SK-N-SH (cell line): ENCODE measurements around the gene PEG3. TPM values are rescaled to one million over a fixed set of nuclear protein-coding genes. Genes with fewer than 3 reads are reported as not detected.

ENCODE experiments used
- CTCF ChIA-PET: fragments of 300-600, 350-600 bp; formaldehyde crosslinking; extraction: SDS; loops from one replicate; lab custom pipeline; 2021; lab: Yijun Ruan, JAX
- POLR2A ChIA-PET: fragments of 350-600 bp; sonication (Branson Sonifier 250); formaldehyde crosslinking; extraction: SDS; loops from one replicate; lab custom pipeline; 2020; ENCODE audit warnings: antibody characterized with exemption, inconsistent platforms; lab: Yijun Ruan, JAX
- DNase-seq: peaks from one replicate; pipeline ENCODE4 v3.0.0; 2012
- H2AFZ ChIP-seq: fragments of 200-600 bp; sonication (generic); 2 replicates; pipeline ENCODE4 v1.8.1; 2016; ENCODE audit warnings: antibody characterized with exemption, mild to moderate bottlenecking, low read depth
- H3F3A ChIP-seq: fragments of 200-600 bp; sonication (generic); replicated peaks from 2 replicates; pipeline ENCODE3; 2016; ENCODE audit warnings: antibody characterized with exemption, mild to moderate bottlenecking; ENCODE audit not compliant: insufficient read depth
- H3K27ac ChIP-seq, 2 experiments: fragments of 200-500 bp in 1 of 2; fragments of 200-600 bp in 1 of 2; sonication (Bioruptor generic) in 1 of 2; sonication (generic), shearing (Covaris generic) in 1 of 2; 2 replicates each; pipeline versions ENCODE4 v1.5.1 to v1.6.1; 2014 to 2016; ENCODE audit warnings: low read depth in 2 of 2, inconsistent platforms in 1 of 2, low read length in 1 of 2, mild to moderate bottlenecking in 1 of 2, mixed read lengths in 1 of 2
- H3K27me3 ChIP-seq: fragments of 200-600 bp; sonication (generic), shearing (Covaris generic); 2 replicates; pipeline ENCODE4 v1.6.1; 2016; ENCODE audit warnings: mixed run types; ENCODE audit not compliant: insufficient read depth
- H3K36me3 ChIP-seq, 2 experiments: fragments of 200-500 bp in 1 of 2; fragments of 200-600 bp in 1 of 2; sonication (Bioruptor generic) in 1 of 2; sonication (generic) in 1 of 2; replicated peaks in 1 of 2; 2 replicates each; pipeline versions ENCODE3 to v1.5.1; 2014 to 2016; ENCODE audit warnings: low read length in 1 of 2, mild to moderate bottlenecking in 1 of 2; ENCODE audit not compliant: insufficient read depth in 2 of 2, control insufficient read depth in 1 of 2
- H3K4me1 ChIP-seq, 2 experiments: fragments of 200-500 bp in 1 of 2; fragments of 200-600 bp in 1 of 2; sonication (Bioruptor generic) in 1 of 2; sonication (generic), shearing (Covaris generic) in 1 of 2; 2 replicates each; pipeline versions ENCODE4 v1.5.1 to v1.6.1; 2014 to 2016; ENCODE audit warnings: low read depth in 1 of 2, low read length in 1 of 2, mixed run types in 1 of 2; ENCODE audit not compliant: insufficient read depth in 2 of 2, control insufficient read depth in 1 of 2
- H3K4me2 ChIP-seq: fragments of 200-600 bp; sonication (generic), shearing (Covaris generic); 2 replicates; pipeline ENCODE4 v1.6.1; 2017; ENCODE audit warnings: mixed run types
- H3K4me3 ChIP-seq, 2 experiments: fragments of 200-500 bp in 1 of 2; fragments of 200-600 bp in 1 of 2; sonication (Bioruptor generic) in 1 of 2; sonication (generic), shearing (Covaris generic) in 1 of 2; 2 replicates each; pipeline versions ENCODE4 v1.5.1 to v1.8.1; 2014 to 2016; ENCODE audit warnings: low read depth in 2 of 2, inconsistent platforms in 1 of 2, low read length in 1 of 2, mild to moderate bottlenecking in 1 of 2, mixed read lengths in 1 of 2, moderate library complexity in 1 of 2
- H3K79me2 ChIP-seq: fragments of 200-600 bp; sonication (generic); 2 replicates; pipeline ENCODE4 v1.8.1; 2017; ENCODE audit warnings: mild to moderate bottlenecking; ENCODE audit not compliant: insufficient read depth
- H3K9ac ChIP-seq: fragments of 200-600 bp; sonication (generic); 2 replicates; pipeline ENCODE4 v1.6.1; 2017; ENCODE audit warnings: mixed run types
- H3K9me2 ChIP-seq: fragments of 200-600 bp; sonication (generic); 2 replicates; pipeline ENCODE4 v1.6.1; 2017; ENCODE audit warnings: mixed run types
- H3K9me3 ChIP-seq: fragments of 200-600 bp; sonication (generic); 2 replicates; pipeline ENCODE4 v1.6.1; 2017; ENCODE audit warnings: mixed run types, mild to moderate bottlenecking, moderate library complexity
- H4K20me1 ChIP-seq: fragments of 200-600 bp; sonication (generic); 2 replicates; pipeline ENCODE4 v1.6.1; 2017; ENCODE audit warnings: mild to moderate bottlenecking, mixed run types; ENCODE audit not compliant: insufficient read depth
- CHD2 ChIP-seq: fragments of 150-350 bp; IDR thresholded peaks from 2 replicates; pipeline ENCODE4 v1.6.1; 2018; ENCODE audit warnings: low read length; ENCODE audit not compliant: partially characterized antibody
- ELF1 ChIP-seq: IDR thresholded peaks from 2 replicates; pipeline ENCODE4 v1.4.0; 2012
- EP300 ChIP-seq, 2 experiments: IDR thresholded peaks; 2 replicates each; pipeline versions ENCODE4 v1.4.0 to v1.6.1; 2012; ENCODE audit warnings: borderline replicate concordance in 1 of 2, low read depth in 1 of 2, low read length in 1 of 2
- EZH2phosphoT487 ChIP-seq: fragments of 200-600 bp; sonication (generic); IDR thresholded peaks from 2 replicates; pipeline ENCODE4 v1.6.1; 2017; ENCODE audit warnings: low read depth, mixed run types, mild to moderate bottlenecking, antibody characterized with exemption, moderate library complexity, borderline replicate concordance
- FOSL2 ChIP-seq: IDR thresholded peaks from 2 replicates; pipeline ENCODE4 v1.4.0; 2012; ENCODE audit warnings: low read depth, mild to moderate bottlenecking, moderate library complexity, borderline replicate concordance
- FOXJ3 ChIP-seq: sonication (generic); formaldehyde crosslinking; IDR thresholded peaks from 2 replicates; pipeline ENCODE4 v1.5.1; 2020; ENCODE audit warnings: mild to moderate bottlenecking, missing genetic modification reagents
- FOXM1 ChIP-seq: IDR thresholded peaks from 2 replicates; pipeline ENCODE4 v1.4.0; 2012; ENCODE audit warnings: low read depth, mild to moderate bottlenecking
- GABPA ChIP-seq: IDR thresholded peaks from 2 replicates; pipeline ENCODE4 v1.4.0; 2012; ENCODE audit warnings: low read depth, mild to moderate bottlenecking
- GATA2 ChIP-seq: sonication (generic); formaldehyde crosslinking; IDR thresholded peaks from 2 replicates; pipeline ENCODE4 v1.5.0; 2020; ENCODE audit warnings: mild to moderate bottlenecking, missing genetic modification reagents
- IRF3 ChIP-seq: fragments of 150-350 bp; IDR thresholded peaks from 2 replicates; pipeline ENCODE4 v1.6.1; 2016; ENCODE audit warnings: mild to moderate bottlenecking, low read depth, low read length
- JUND ChIP-seq: IDR thresholded peaks from 2 replicates; pipeline ENCODE4 v1.4.0; 2012
- MAX ChIP-seq: IDR thresholded peaks from 2 replicates; pipeline ENCODE4 v1.4.0; 2012; ENCODE audit warnings: low read depth
- MXI1 ChIP-seq: IDR thresholded peaks from 2 replicates; pipeline ENCODE4 v1.6.1; 2012; ENCODE audit warnings: mild to moderate bottlenecking, low read depth, low read length, improper control_type of control experiment
- NFIC ChIP-seq: IDR thresholded peaks from 2 replicates; pipeline ENCODE4 v1.4.0; 2012; ENCODE audit warnings: borderline replicate concordance
- NRF1 ChIP-seq: IDR thresholded peaks from 2 replicates; pipeline ENCODE4 v1.6.1; 2012; ENCODE audit warnings: low read depth, mild to moderate bottlenecking, low read length
- PBX3 ChIP-seq: IDR thresholded peaks from 2 replicates; pipeline ENCODE4; 2012
- RAD21 ChIP-seq: IDR thresholded peaks from 2 replicates; pipeline ENCODE4 v1.6.1; 2012; ENCODE audit warnings: mild to moderate bottlenecking, low read length
- RCOR1 ChIP-seq: fragments of 150-350 bp; IDR thresholded peaks from 2 replicates; pipeline ENCODE4 v1.6.1; 2017; ENCODE audit warnings: antibody characterized with exemption, low read length
- RFX5 ChIP-seq: IDR thresholded peaks from 2 replicates; pipeline ENCODE4 v1.6.1; 2012; ENCODE audit warnings: mild to moderate bottlenecking, improper control_type of control experiment, low read length
- RXRA ChIP-seq: IDR thresholded peaks from 2 replicates; pipeline ENCODE4 v1.4.0; 2012; ENCODE audit warnings: low read depth, mild to moderate bottlenecking, borderline replicate concordance
- SIN3A ChIP-seq: IDR thresholded peaks from 2 replicates; pipeline ENCODE4 v1.6.1; 2012; ENCODE audit warnings: low read depth, mild to moderate bottlenecking, low read length, moderate library complexity, borderline replicate concordance
- TAF1 ChIP-seq: IDR thresholded peaks from 2 replicates; pipeline ENCODE4 v1.6.1; 2012; ENCODE audit warnings: low read depth, mild to moderate bottlenecking, low read length, moderate library complexity, borderline replicate concordance
- TCF12 ChIP-seq: IDR thresholded peaks from 2 replicates; pipeline ENCODE4 v1.4.0; 2012
- USF2 ChIP-seq: fragments of 150-350 bp; IDR thresholded peaks from 2 replicates; pipeline ENCODE4 v1.6.1; 2017; ENCODE audit warnings: antibody characterized with exemption, low read length, low read depth, borderline replicate concordance
- YY1 ChIP-seq: IDR thresholded peaks from 2 replicates; pipeline ENCODE4 v1.4.0; 2012; ENCODE audit warnings: low read depth, mild to moderate bottlenecking
- ZBTB33 ChIP-seq: IDR thresholded peaks from 2 replicates; pipeline ENCODE4 v1.4.0; 2012; ENCODE audit warnings: low read depth, borderline replicate concordance
- WGBS: methylation state at CpG from one replicate; pipeline ENCODE4 v1.1.6; 2017; ENCODE audit warnings: low lambda C conversion rate; 5-methylcytosine and 5-hydroxymethylcytosine counted together
- polyA plus RNA-seq, 3 experiments: library from polyadenylated mRNA; depleted of rRNA; stranded (reverse); fragments of >200 nt; gene quantifications; 2 replicates each; pipeline ENCODE4 v1.2.3, GENCODE V29; 2012

The PEG3 gene
- polyA plus RNA-seq, 1 of the 3 experiments (the other 2 are of a cell fraction): 0.12 TPM

- Histone ChIP-seq H3K27me3 (no peaks in the 10 kb centered on the region), H3K9me2 (no peaks in the 10 kb centered on the region), H3K4me1 (no peaks in the 10 kb centered on the region), H2AFZ (no peak overlapping the region), H3K4me2 (no peak overlapping the region), H3K4me3 (no peak overlapping the region), H3F3A (no peaks in the 10 kb centered on the region), H3K9ac (no peak overlapping the region), H3K79me2 (no peaks in the 10 kb centered on the region), H3K36me3 (no peaks in the 10 kb centered on the region), H3K9me3 (no peaks in the 10 kb centered on the region), H3K27ac (no peak overlapping the region), H4K20me1 (no peaks in the 10 kb centered on the region)
- 41% methylated on average over 1 of the region's 1 CpG for WGBS
- DNase-seq: no peak
- ChIA-PET CTCF (interaction anchor here (0.9 to 2.4 kb wide), 2 partner anchors 78 to 257 kb away, joined by 3 to 8 read pairs; no protein-coding TSS in a partner anchor), POLR2A (no interaction called here)
- TF ChIP-seq ELF1 (no peak), FOXM1 (no peak), EP300 (IDR thresholded peaks at IDR 0.05; ENCODE audit: borderline replicate concordance in 1 of 2, low read depth in 1 of 2, low read length in 1 of 2) (no peak), RCOR1 (no peak), FOSL2 (no peak), RXRA (no peak), TAF1 (no peak), GABPA (no peak), NRF1 (no peak), NFIC (no peak), ZBTB33 (no peak), TCF12 (no peak), FOXJ3 (no peak), JUND (no peak), PBX3 (no peak), RFX5 (no peak), RAD21 (no peak)
Measured at GRCh38 chr19:56842412-56842811, 1.9 kb upstream of the PEG3 start.

- Histone ChIP-seq H3K4me3 (peak overlapping the region in 1 of 2 experiments; percentile 46; a peak in 2 of 4 replicates), H3K4me2 (0 out of 2 replicates have a peak overlapping the region, but pooled peaks have one; percentile 60), H3K79me2 (no peaks in the 10 kb centered on the region), H3K27me3 (no peaks in the 10 kb centered on the region), H2AFZ (no peak overlapping the region), H3K9me3 (no peaks in the 10 kb centered on the region), H3K27ac (no peak overlapping the region), H3K36me3 (no peaks in the 10 kb centered on the region), H3F3A (no peaks in the 10 kb centered on the region), H3K9me2 (no peaks in the 10 kb centered on the region), H3K9ac (no peak overlapping the region), H3K4me1 (peaks cover 0 to 2% of the 10 kb centered on the region in 2 experiments; a peak in 1 of 4 replicates), H4K20me1 (no peaks in the 10 kb centered on the region)
- ChIA-PET CTCF (interaction anchor here (1.0 to 2.4 kb wide), 2 partner anchors 228 to 258 kb away, joined by 3 to 8 read pairs; no protein-coding TSS in a partner anchor), POLR2A (no interaction called here)
- DNase-seq: no peak
- 43% methylated on average over 12 of the region's 12 CpGs for WGBS
- no peak for TF ChIP-seq TAF1
- no peak for TF ChIP-seq MAX
- TF ChIP-seq YY1: no peak
- no peak; the same call in 1 of the 2 replicates for TF ChIP-seq MXI1
- TF ChIP-seq IRF3: no peak
- TF ChIP-seq CHD2: no peak
- no peak for TF ChIP-seq SIN3A
- TF ChIP-seq USF2: no peak
- TF ChIP-seq NRF1: no peak
- TF ChIP-seq EZH2phosphoT487: no peak
- TF ChIP-seq GABPA: no peak
- no peak for TF ChIP-seq JUND
- no peak for TF ChIP-seq GATA2 (CRISPR knock-in tag)
Measured at GRCh38 chr19:56841193-56841543, 642 bp upstream of the PEG3 start.
